GM18505 (cell line): Measurements from ENCODE around the gene FCRL6.
A peak's percentile ranks its signal among the peaks of the same experiment; 100 is the strongest.

Experiments
- ATAC-seq: cut with Tn5 transposase; IDR thresholded peaks from one replicate; pipeline ENCODE4 v1.9.1; 2021; ENCODE audit not compliant: unreplicated experiment
- POLR2A ChIP-seq: IDR thresholded peaks from 4 replicates; pipeline ENCODE4 v1.6.1; 2011; ENCODE audit warnings: borderline replicate concordance; ENCODE audit not compliant: insufficient read depth, insufficient read length; ENCODE audit errors: extremely low read depth

The FCRL6 gene

GRCh38 chr1:159821171-159821867 lies 19.2 kb downstream of the FCRL6 start:
- TF ChIP-seq POLR2A, result no peak
- ATAC-seq, result no peak

GRCh38 chr1:159823406-159823805 lies 21.2 kb downstream of the FCRL6 start:
- no peak for ATAC-seq

DNA sequence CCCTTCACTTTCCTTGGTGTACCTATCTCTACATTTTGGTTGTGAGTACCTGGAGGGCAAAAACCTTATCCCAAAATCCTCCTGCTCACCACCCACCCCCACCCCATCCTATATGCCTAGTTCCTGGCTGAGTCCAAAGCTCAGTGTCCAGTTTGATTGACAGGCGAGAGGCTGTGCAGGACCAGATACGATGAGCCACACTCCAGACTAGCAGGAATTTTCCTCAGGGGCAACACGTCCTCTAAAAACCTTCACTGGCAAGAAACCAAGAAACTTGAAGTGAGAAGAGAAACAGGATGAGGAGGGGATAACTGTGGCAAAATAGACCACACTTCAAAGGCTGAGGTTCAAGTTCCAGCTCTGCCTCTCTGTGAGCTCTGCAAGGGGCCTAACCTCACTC lies 23.4 kb downstream of the FCRL6 start:
- TF ChIP-seq POLR2A, result no peak
- ATAC-seq, result no peak

More at GRCh38 chr1:159823406-159823805, 21.2 kb downstream of the FCRL6 start:
- TF ChIP-seq POLR2A, result no peak

GRCh38 chr1:159826441-159827101 lies 24.4 kb downstream of the FCRL6 start, which contains the start of gene SLAMF8:
Gene SLAMF8, plus strand, starts transcription at chr1:159826873. Its CDS starts 26 bp downstream, at chr1:159826899.
- ATAC-seq, result no peak
- no peak for TF ChIP-seq POLR2A

GRCh38 chr1:159827102-159827490 lies 24.9 kb downstream of the FCRL6 start:
- ATAC-seq, result no peak
- no peak for TF ChIP-seq POLR2A

GRCh38 chr1:159827549-159827948 lies 25.4 kb downstream of the FCRL6 start:
- TF ChIP-seq POLR2A, result no peak
- ATAC-seq, result no peak

- ATAC-seq, result no peak
These were observed 26.0 kb downstream of the FCRL6 start for GRCh38 chr1:159828176-159828575.

GRCh38 chr1:159828581-159829272 lies 26.6 kb downstream of the FCRL6 start:
- ATAC-seq, result no peak
- no peak for TF ChIP-seq POLR2A

More at GRCh38 chr1:159828176-159828575, 26.0 kb downstream of the FCRL6 start:
- no peak for TF ChIP-seq POLR2A

DNA sequence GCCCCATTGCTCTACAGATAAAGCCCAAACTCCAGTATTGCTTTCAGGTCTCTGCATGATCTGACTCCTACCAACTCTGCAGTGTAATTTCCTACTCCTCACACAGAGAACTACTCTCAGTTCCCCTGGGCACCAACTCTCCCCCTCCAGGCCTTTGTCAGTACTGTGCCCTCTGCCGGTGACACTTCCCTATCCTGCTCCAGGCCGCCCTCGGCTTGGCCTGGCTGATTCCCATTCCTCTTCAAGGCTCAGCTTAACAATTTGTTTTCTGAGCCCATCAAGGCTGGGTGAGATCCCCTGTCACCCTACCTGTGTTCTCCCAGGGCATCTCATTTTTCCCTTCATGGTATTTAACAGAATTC lies 27.1 kb downstream of the FCRL6 start:
- no peak for TF ChIP-seq POLR2A
- peak; percentile 91 for ATAC-seq

- no peak for TF ChIP-seq POLR2A
- no peak for ATAC-seq
These were observed 27.8 kb downstream of the FCRL6 start for GRCh38 chr1:159829822-159830465.

DNA sequence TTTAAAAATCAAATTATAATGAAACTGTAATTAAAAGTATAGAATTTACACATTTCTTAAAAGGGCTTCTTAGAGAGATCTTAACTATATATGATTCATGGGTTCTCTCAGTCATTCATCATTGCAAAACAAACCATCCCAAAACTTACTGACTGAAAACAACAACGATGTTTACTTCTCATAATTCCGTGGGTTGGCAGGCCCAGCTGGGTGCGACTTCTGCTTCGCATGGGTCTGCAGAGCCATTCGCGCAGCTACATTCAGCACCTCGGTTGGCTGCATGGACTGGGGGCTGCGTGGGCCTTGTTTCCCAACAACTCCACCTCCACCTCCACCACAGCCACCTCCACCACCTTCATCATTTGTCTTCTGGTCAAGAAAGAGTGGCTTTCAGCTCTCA lies 28.6 kb downstream of the FCRL6 start:
- TF ChIP-seq POLR2A, result no peak
- no peak for ATAC-seq

DNA sequence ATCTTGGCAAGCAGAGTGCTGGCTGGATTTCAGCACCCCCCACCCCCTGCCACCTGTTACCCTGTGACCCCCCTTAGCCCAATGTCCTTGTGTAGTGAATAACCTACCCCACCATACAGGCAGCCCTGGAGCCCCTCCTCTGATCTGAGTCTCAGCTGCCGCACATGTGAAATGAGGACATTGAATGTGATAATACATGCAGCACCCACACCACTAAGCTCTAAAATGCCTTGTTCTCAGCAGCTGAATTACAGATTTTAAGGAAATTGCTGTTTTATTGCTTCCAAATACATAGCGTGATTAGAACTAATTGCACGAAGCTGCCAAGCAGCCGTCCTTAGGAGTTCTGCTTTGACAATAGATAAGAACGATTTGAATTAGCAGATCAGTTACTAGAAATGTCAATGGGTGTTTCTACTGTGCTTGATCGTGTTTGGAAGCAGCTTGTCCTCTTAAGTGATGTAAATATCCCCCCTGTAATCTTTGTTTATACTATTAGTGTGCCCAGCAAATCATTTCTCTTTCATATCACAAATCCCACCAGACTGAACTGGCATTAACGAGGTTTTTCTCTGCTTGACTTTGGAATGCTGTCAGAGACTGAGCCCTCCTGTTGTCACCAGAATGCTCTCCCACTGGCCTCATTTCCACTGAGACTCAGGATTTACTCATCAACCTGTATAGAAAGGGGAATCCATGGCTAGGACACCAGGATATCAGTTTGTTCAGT lies 29.4 kb downstream of the FCRL6 start:
- ATAC-seq, result no peak
- TF ChIP-seq POLR2A, result no peak

- TF ChIP-seq POLR2A, result no peak
- no peak for ATAC-seq
These were observed 30.1 kb downstream of the FCRL6 start for GRCh38 chr1:159832309-159832708.
